ENCODE results near the gene AJM1.

AJM1 gene

GRCh38 chr9:136857581-136858412 lies 15.5 kb downstream of the AJM1 start:
- Histone ChIP-seq H3K4me2 (no peak overlapping the region), H2AFZ (ENCODE audit: low read depth) (no peak overlapping the region), H4K20me1 (ENCODE audit: insufficient read depth) (no peaks in the 10 kb centered on the region), H3K4me3 (IDR thresholded peaks at IDR 0.05; ENCODE audit: insufficient read depth, low read depth, low read length) (no peak overlapping the region), H3K27me3 (ENCODE audit: insufficient read depth, low read depth) (no peaks in the 10 kb centered on the region), H3K4me1 (ENCODE audit: low read depth, poor library complexity, severe bottlenecking) (no peaks in the 10 kb centered on the region), H3K9ac (no peak overlapping the region), H3K27ac (no peak overlapping the region), H3K36me3 (ENCODE audit: insufficient read depth) (no peaks in the 10 kb centered on the region; the same call in 1 of the 2 replicates), H3K79me2 (ENCODE audit: insufficient read depth, low read depth) (no peaks in the 10 kb centered on the region)
- no peak for TF ChIP-seq CTCF (conservative IDR thresholded peaks at IDR 0.05; ENCODE audit: low read depth, low read length)

GRCh38 chr9:136858452-136858843 lies 16.2 kb downstream of the AJM1 start:
- Histone ChIP-seq H3K36me3 (ENCODE audit: insufficient read depth) (no peaks in the 10 kb centered on the region; the same call in 1 of the 2 replicates), H4K20me1 (ENCODE audit: insufficient read depth) (no peaks in the 10 kb centered on the region), H3K4me3 (IDR thresholded peaks at IDR 0.05; ENCODE audit: insufficient read depth, low read depth, low read length) (no peak overlapping the region), H2AFZ (ENCODE audit: low read depth) (no peak overlapping the region), H3K4me2 (no peak overlapping the region), H3K79me2 (ENCODE audit: insufficient read depth, low read depth) (peaks cover under 1% of the 10 kb centered on the region; the same call in 1 of the 2 replicates), H3K4me1 (ENCODE audit: low read depth, poor library complexity, severe bottlenecking) (no peaks in the 10 kb centered on the region), H3K27me3 (ENCODE audit: insufficient read depth, low read depth) (no peaks in the 10 kb centered on the region), H3K27ac (no peak overlapping the region), H3K9ac (no peak overlapping the region)
- no peak for TF ChIP-seq CTCF (conservative IDR thresholded peaks at IDR 0.05; ENCODE audit: low read depth, low read length)

- no peaks in the 10 kb centered on the region for H4K20me1 ChIP-seq (ENCODE audit: insufficient read depth)
- no peaks in the 10 kb centered on the region for H3K27me3 ChIP-seq (ENCODE audit: insufficient read depth, low read depth)
- H3K4me2 ChIP-seq = no peak overlapping the region
- H3K27ac ChIP-seq = no peak overlapping the region
- no peak overlapping the region for H2AFZ ChIP-seq (ENCODE audit: low read depth)
- no peaks in the 10 kb centered on the region; the same call in 1 of the 2 replicates for H3K36me3 ChIP-seq (ENCODE audit: insufficient read depth)
- no peak overlapping the region for H3K4me3 ChIP-seq (IDR thresholded peaks at IDR 0.05; ENCODE audit: insufficient read depth, low read depth, low read length)
- H3K9ac ChIP-seq = no peak overlapping the region
- peaks cover 1% of the 10 kb centered on the region for H3K4me1 ChIP-seq (ENCODE audit: low read depth, poor library complexity, severe bottlenecking)
- TF ChIP-seq CTCF (conservative IDR thresholded peaks at IDR 0.05; ENCODE audit: low read depth, low read length) = no peak
- peaks cover 7% of the 10 kb centered on the region for H3K79me2 ChIP-seq (ENCODE audit: insufficient read depth, low read depth)
These were observed 16.8 kb downstream of the AJM1 start for GRCh38 chr9:136858844-136859757.

- Histone ChIP-seq H3K27me3 (ENCODE audit: insufficient read depth, low read depth) (no peaks in the 10 kb centered on the region), H4K20me1 (ENCODE audit: insufficient read depth) (no peaks in the 10 kb centered on the region), H3K4me1 (ENCODE audit: low read depth, poor library complexity, severe bottlenecking) (peaks cover 13% of the 10 kb centered on the region), H3K4me2 (no peak overlapping the region), H2AFZ (ENCODE audit: low read depth) (no peak overlapping the region), H3K9ac (no peak overlapping the region), H3K27ac (no peak overlapping the region), H3K79me2 (ENCODE audit: insufficient read depth, low read depth) (peaks cover 21% of the 10 kb centered on the region), H3K4me3 (IDR thresholded peaks at IDR 0.05; ENCODE audit: insufficient read depth, low read depth, low read length) (no peak overlapping the region), H3K36me3 (ENCODE audit: insufficient read depth) (no peaks in the 10 kb centered on the region; the same call in 1 of the 2 replicates)
- TF ChIP-seq CTCF (conservative IDR thresholded peaks at IDR 0.05; ENCODE audit: low read depth, low read length) = no peak
These were observed 18.3 kb downstream of the AJM1 start for GRCh38 chr9:136860529-136860928.

Data from KMS-11 (cell line).